Fibroblast of skin of scalp (primary cell): ENCODE data around the gene LYRM4.
"Not testable (repeated sequence)": the region's sequence is repeated elsewhere in the genome, so short reads cannot be mapped to it uniquely, and the experiment has no call there.

Experiments
- DNase-seq: peaks from one replicate; pipeline ENCODE4 v3.0.0-alpha.2; 2013

Gene LYRM4

DNA sequence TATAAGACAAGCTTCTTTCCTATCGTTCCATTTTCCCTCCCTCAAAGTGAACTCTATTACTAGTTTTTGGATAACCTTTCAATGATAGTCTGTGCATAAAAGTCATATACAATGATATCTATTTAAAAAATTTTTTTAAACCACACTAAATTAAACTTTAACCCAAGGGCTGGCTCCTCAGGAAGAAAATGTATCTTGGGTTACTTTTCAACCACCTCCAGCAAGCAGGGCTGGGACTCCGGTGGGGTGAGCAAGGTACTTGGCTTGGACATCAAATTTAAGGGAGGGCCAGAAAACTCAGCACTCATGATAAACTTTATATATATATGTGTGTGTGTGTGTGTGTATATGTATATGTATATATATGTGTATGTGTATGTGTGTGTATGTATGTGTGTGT lies 189.5 kb downstream of the LYRM4 start:
- DNase-seq, result no peak

DNA sequence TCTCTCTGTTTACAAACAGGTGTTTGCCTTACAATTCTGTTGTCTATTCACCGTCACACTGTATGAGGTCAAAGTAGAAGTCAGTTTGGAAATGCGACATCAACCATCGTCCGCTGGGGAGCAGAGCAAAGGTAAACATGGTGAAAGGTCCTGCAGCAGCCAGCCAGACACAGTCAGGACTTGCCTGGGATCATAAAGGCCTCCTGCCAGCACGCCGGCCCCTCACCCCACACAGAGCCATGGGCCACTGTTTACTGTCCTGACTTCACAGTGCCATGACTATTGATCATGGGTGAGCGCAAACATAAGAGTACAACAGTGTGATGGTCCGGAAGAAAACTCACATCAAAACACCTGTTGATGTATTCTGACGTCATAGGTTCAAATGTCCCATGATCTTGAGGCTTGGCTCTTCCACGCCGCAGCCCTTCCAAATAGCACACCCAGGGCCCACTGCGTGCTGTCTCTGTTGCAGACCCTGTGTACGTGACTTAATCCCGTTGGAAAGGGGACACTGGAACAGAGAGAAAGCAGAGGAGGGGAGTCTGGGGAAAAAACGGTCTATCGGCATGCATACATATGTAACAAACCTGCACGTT lies 192.5 kb downstream of the LYRM4 start:
- no peak for DNase-seq

DNA sequence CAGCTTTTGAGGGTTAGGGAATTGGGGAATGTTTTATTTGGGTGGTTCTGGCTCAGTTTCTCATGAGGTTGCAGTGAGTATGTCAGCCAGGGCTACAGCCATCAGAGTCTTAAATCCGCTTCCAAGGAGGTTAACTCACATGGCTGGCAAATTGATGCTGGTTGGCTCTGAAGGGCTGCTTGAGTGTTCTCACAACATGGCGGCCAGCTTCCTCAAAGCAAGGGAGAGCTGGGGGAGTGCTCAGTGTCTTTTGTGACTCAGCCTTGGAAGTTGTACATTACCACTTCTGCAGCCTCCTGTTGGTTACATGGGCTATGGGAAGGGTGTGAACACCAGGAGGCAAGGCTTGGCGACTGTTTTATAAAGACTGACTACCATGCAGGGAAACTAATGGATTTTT lies 193.4 kb downstream of the LYRM4 start:
- DNase-seq, result no peak

DNA sequence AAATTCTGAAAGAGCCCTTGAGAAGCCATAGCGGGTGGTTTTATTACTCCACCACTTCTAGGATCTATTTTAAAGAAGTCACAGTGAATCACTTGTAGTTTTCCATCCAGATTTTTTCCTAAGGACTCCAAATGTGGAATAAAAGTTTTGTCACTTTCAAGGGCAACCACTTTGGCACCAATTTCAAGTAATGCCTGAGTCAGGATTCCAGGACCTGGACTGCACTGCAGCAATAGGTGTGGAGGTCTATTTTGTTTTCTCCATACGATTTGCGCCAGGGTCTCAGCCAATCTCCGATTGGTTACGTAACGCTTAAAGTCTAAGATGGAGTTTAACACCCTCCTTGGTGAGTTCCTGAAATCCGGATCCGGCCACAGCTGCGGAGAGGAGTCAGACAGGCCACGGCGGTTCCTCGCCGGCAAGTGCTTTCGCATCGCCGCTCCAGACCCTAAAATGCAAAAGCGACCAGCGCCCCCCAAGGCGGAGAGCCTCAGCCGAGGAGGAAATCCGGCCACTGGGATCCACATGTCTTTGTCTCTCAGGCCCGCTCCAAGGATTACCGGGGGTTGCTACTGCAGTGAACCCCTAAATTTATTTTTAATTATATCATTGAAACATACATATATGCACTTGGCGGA lies 194.2 kb downstream of the LYRM4 start:
- no peak for DNase-seq

DNA sequence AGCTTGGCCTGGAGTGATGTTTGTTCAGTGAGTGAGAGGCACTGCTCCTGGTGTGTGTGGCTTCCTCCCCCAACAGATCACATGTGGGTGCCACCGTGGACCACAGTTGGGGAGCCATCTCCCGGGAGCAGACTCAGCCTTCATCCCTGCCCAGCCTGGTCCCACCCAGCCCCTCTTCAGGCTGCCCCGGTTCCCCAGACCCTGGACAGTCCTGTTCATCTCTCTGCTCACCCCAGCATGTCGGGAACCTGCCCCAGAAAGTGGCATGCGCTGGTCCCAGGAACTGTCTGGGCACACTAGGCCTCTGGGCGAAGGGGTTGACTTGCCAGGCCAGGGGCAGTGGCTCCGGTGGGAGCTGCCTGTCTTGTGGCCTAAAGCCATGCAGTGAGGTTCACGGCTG lies 197.1 kb downstream of the LYRM4 start:
- DNase-seq, result no peak

DNA sequence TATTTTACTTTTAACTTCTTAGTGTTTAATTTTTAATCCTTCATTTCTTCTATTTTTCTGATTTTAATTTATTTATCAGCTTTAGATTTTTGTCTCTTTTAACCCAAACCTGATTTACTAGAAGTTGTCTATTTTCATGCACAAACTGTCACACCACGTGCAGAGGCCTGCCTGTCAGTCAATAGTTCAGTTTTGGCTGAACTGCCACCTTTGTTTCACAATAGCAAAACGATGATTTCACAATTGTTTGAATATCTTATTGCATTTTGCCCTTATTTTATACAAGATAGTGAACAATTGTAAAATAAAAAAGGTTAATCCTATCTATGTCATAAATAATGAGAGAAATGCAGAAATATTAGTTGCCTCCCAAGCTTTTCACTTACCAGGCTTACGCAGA lies 199.6 kb downstream of the LYRM4 start:
- no peak for DNase-seq

DNA sequence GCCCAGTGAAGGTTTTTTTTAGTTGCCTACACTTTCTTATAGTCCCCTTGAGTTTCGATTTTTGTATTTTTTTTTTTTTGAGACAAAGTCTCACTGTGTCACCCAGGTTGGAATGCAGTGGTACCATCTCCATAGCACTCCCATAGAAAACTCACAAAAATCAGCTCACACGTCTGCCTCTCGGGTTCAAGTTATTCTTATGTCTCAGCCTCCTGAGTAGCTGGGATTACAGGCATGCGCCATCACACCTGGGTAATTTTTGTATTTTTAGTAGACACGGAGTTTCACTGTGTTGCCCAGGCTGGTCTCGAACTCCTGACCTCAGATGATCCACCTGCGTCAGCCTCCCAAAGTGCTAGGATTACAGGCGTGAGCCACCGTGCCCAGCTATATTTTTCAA lies 200.3 kb downstream of the LYRM4 start:
- not testable (repeated sequence) for DNase-seq

DNA sequence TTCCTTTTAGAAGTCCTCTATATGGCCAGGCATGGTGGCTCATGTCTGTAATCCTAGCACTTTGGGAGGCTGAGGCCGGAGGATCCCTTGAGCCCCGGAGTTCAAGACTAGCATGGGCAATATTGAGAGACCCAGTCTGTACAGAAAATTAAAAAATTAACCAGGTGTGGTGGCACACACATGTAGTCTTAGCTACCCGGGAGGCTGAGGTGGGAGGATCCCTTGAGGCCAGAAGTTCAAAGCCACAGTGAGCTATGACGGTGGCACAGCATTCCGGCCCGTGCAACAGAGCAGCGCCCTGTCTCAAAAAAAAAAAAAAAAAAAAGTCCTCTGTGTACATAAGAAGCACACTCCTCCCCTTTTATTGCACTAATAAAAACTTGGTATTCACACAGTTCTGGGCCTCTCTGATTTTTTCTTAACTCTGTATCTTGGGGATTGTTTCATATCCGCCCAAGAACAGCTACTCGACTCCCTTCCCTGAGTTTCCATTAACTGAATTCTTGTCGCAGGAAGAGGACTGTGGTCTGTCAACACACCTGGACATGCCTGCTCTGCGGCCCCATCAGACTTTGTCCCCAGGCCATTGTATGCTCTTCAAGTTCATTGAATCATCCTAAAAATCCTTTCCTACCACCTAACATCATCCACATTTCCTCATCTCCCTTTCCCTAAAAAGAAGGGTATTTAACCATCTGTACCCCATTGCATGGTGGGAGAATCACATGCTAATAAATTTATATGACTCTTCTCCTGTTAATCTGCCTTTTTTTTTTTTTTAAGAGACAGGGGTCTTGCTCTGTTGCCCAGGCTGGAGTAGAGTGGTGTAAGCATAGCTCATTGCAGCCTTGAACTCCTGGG lies 201.5 kb downstream of the LYRM4 start:
- DNase-seq, result no peak
